Stimulated activated CD4-positive, alpha-beta T cell treated with anti-CD3 and anti-CD28 coated beads, TNF-alpha, amount 100 ng/mL, for 24 hours (primary cell): ENCODE measurements around the gene HSPE1.
"Not testable (repeated sequence)": the region's sequence is repeated elsewhere in the genome, so short reads cannot be mapped to it uniquely, and the experiment has no call there.

ENCODE experiments used
- DNase-seq, 3 experiments: peaks; one replicate each; pipeline ENCODE4 v3.0.0-alpha.2; 2020; ENCODE audit warnings: low read depth in 3 of 3

HSPE1 gene

DNA sequence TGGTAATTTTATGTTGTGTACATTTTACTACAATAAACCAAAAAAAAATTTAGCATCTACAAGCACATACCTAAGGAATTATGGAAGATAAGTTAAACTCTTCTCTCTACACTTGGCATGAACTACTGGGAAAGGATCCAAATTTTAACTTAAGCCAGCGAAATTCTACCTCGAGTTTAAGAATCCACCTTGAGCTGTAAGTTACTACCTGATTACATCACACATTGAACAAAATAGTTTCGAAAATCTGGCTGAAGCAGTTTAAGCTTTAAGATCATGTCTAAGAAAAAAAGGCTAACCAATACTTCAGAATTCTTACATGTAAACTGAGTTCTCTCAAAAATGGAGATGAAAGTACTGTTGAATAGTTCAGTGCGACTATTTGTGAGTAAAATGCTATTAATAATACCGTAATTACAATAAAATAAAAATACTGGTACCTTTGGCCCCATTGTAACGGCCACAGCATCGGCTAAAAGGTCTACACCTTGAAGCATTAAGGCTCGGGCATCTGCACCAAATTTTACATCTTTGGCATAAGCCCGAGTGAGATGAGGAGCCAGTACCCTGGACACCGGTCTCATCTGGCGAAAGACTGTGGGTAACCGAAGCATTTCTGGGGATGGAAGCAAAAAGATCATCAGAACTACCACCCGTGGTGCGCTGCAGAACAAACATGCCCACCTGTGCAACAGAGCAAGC lies 1.8 kb upstream of the HSPE1 start:
- DNase-seq = no peak

GRCh38 chr2:197498937-197499593 lies 1.1 kb upstream of the HSPE1 start:
- DNase-seq = peak; percentile 31 to 50 (median 31)

DNA sequence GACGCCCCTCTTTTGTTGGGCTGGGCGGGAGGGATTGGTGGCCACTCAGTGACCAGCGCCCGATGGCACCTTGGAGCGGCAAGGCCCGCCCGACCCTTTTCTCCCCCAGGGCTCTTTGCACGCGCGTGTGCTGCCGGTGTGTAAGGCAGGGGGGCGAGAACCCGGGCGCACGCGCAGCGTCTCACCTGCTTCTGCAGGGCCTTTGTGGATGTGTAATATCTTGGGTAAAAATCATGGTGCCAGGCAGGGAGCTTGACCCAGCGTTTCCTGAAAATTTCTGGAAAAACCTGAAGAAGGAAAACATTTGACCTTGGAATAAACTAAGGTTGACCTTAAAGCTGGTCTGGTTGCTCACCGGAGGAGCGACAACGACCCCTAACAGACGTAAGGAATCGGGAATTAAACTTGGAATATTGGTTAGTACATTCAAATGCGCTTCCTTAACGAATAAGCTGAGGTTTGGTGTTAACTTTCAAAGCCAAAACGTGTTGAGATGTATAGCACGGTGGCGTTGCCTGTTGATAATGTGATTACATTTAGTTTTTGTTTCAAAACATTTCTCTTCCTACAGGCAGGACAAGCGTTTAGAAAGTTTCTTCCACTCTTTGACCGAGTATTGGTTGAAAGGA lies 438 bp downstream of the HSPE1 start:
- DNase-seq = no peak

- no peak for DNase-seq
Measured at GRCh38 chr2:197502201-197502600, 2.0 kb downstream of the HSPE1 start.

- DNase-seq = no peak
Measured at GRCh38 chr2:197502685-197503084, 2.5 kb downstream of the HSPE1 start.

GRCh38 chr2:197504000-197504399 lies 3.8 kb downstream of the HSPE1 start:
- DNase-seq = no peak

DNA sequence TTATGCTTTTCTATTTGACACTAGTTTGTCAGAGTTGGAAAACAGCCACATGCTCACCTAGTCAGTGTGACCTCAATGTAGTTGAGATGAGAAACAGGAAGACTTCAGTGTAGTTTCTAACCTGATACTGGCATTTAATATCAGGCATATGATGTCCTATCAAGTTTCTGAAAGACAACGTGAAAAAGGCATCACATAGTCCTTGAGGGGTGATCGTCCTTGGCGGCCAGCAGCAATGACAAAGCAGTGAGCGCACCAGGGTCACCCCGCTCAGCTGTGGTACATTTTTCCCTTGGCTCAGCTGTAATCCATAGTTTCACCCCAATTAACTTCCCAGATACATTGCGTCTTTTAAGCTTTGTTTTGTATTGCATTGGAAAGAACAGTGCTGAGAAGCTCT lies 4.3 kb downstream of the HSPE1 start:
- DNase-seq = no peak

- DNase-seq = no peak
Measured at GRCh38 chr2:197506658-197507057, 6.5 kb downstream of the HSPE1 start.

DNA sequence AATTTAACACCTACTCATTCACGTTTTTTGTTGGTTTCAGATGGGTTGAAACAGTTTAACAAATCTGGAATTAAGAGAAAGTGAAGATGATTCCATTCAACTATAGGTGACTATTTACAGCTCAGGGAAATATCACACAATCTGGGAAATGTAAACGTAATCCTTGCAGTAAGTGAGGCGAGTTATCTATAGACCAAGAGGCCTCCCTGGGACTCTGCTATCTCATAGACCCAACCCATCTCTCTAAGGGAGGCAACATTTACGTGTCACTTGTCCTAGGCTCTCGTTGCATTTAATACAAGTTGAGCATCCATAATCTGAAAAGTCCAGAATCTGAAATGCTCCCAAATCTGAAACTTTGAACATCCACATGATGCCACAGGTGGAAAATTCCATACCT lies 13.7 kb downstream of the HSPE1 start:
- no peak for DNase-seq

DNA sequence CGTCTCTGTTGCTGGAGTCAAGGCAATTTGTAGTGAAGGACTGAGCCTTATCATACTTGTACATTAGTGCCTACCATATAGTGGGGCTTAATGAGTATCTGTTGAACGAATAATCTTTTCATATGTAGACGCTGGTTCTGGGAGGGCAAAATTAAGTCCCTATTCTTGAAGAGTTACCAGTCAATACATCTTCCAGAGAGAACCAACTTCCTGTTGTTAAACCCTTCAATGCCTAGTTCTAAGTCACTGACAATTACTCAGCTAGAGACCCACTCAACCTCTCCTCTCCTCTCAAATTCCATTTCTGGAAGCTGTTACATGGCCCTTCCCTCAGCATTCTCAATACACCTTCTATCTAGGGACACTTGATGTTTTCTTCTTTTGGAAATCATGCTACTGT lies 14.6 kb downstream of the HSPE1 start:
- no peak for DNase-seq

DNA sequence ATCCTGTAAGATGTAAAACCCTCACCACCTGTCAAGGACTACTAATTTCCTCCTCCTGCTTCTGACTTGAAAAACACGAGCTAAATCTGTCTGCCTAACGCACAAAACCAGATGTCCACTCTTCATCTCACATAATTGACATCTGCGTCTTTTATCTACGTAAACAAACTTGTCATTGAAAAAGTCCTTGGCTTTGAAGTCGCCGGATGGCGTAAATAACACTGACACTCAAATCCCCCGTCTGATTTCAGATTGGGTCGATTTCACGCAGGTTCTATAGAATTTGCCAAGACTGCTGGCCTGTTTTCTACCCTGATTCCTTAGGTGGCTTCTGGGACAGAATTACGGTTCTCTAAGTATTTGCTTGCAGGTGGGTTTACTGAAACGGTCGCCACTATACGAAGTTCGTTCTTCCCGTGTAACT lies 15.1 kb downstream of the HSPE1 start:
- DNase-seq = no peak

DNA sequence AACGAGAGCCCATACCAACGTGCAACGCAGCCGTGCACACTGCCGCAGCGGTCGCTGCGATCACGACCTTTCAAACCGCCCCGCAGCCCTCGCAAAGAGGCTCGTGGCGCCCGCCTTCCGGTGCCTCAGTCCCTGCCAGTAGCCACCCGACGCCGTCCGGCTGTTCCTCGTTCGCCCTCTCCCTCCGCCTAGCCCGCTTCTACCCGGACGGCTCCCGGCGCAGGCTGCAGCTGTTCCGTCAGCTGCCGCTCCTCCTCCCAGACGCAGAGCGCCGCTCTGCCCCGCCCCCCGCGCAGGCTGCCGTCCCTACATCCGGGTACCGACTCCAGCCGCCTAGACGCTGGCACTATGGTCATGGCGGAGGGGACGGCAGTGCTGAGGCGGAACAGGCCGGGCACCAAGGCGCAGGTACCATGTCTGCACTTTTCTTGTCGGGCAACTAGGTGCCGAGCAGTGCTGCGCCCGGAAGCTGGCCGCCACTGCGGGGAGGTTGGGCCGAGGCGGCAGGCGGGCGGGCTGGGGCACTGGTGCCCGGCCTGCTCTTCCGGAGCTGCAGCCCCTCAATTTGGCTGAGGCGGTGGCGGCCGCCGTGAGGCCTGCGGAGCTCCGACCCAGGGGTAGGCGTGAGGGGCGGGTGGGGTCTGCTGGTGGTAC lies 15.7 kb downstream of the HSPE1 start, which contains the start of gene MOB4:
MOB4 (plus strand) TSS at position 328 of the 654 bp plus-strand sequence; CDS start at position 349, 21 bp downstream.
- peak; percentile 84 to 92 (median 87) for DNase-seq

DNA sequence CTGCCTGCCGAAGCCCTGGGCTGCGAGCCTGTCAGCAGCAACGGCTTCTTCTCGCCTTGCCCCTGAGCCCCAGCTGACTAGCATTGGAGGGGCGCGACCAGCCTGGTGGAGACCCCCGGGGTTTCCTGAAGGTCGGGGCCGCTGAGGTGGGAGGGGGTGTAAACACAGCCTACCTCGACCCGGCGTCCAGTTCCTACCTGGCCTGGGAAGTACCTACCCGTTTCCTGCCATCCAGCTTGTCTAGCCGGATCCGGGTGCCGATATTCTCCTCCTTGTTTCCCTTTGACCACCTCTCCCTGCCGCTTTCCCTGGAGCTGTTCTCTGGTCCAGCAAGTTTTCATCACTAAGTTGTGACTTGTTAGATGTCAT lies 16.2 kb downstream of the HSPE1 start:
- no peak for DNase-seq

DNA sequence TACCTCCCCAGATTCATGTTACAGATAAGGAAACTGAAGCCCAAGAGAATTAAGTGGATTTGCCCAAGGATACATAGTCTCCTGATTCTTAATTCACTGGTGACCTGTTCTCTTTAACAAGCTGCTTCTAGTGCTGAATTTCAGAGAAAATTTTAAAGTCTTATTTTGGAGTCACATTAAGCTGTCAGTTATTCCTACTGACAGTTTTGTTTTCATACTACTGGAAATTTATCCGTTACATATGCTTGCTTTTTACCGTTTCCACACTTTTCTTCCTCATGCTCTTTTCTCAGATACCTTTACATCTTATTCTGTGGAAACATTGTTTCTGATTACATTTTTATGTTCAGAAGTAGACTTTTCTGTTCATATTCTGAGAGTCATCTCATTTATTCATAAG lies 17.0 kb downstream of the HSPE1 start:
- no peak for DNase-seq

DNA sequence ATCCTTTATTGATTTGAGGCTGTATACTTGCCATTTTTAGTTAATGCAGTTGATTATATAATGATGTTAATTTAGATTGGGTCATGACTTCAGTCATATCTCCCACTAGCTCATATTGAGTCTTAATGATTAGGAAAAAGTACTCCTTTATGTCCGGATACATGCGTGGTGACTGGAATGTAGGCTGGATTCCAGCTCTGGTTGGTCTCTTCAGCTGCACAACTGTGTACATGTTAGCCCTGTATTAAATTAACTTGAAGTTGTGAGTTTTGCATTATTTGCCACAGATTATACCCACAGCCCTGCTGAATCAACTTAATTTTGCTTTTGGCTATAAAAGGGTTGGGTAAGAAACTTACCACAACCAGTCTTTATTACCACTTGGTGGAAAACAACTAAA lies 38.2 kb downstream of the HSPE1 start:
- no peak for DNase-seq

DNA sequence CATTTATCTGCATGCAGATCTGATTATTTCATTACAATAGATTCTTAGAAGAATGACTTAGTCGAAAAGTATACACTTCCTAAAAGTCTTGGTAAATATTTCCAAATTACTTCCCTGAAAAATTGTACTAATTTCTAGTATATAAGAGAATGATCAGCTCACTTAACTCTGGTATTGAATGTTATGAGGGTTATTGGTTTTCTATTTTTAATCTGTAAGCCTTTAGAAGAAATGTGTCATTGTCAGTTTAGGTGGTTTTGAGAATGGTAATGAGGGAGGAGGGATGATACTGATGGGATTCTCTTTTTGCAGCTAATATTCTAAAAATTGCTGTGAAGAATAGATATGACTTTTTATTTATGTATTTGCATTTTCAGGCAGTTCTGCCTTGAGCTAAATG lies 39.6 kb downstream of the HSPE1 start:
- DNase-seq = no peak

DNA sequence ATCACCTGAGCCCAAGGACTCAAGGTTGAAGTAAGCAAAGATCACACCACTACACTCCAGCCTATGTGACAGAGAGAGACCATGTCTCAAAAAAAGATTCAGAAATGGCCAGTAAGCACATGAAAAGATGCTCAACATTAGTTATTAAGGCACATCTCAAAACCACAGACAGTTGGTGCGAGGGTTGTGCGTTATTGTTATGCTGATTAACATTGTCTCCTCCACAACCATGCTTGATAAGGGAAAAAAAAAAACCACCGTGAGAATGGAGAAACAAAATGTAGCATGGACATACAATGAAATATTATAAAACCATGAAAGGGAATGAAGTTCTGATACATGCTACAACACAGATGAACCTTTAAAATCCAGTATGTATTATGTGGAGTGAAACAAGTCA lies 43.0 kb downstream of the HSPE1 start:
- DNase-seq = no peak

DNA sequence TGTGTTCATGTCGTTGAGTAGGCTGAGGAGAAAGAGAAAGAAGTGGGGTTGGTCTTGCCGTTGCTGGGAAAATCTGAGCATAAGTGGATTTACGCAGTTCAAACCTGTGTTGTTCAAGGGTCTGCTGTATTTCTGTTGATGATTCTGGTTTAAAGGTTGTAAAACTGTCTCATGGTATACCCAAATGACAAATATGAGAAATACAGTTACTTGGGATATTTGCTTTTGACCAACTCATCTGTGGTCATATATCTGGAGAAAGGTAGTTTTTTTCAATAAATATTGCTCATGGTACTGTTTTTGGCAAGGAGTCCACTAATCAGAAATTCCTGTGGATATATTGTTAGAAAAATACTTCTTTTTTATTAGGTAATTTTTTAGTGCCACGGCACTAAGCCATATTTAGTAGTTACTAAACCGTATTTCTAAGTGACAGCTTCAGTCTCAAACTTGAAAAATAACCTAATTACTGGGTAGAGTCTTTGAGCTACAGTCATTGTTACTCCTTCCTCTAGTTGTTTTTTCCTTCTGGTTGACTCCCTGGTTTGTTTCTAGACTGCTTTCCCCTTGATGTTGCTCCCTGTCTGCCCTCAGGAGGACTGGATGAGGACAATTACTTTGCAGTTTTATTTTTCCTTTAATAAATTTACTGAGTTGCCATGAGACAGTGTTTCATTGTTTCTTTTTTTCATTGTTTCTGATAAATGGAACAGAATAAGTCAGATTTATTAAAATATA lies 47.2 kb downstream of the HSPE1 start:
- DNase-seq = no peak

GRCh38 chr2:197548582-197548981 lies 48.4 kb downstream of the HSPE1 start:
- DNase-seq = no peak

- DNase-seq = not testable (repeated sequence)
Measured at GRCh38 chr2:197551260-197551659, 51.1 kb downstream of the HSPE1 start.
